M059J (cell line): ENCODE results near the gene NLRX1. TPM values are rescaled to one million over a fixed set of nuclear protein-coding genes. Genes with fewer than 3 reads are reported as not detected.
"Not testable (repeated sequence)": the region's sequence is repeated elsewhere in the genome, so short reads cannot be mapped to it uniquely, and the experiment has no call there.

ENCODE experiments used
- DNase-seq: peaks from one replicate; pipeline ENCODE4 v3.0.0-alpha.2; 2012; ENCODE audit warnings: low read depth
- total RNA-seq: library from RNA; depleted of rRNA; stranded (reverse); fragments of >200 nt; shearing (Covaris generic); gene quantifications from 2 replicates; pipeline ENCODE4 v1.2.3, GENCODE V29; 2014; rRNA removed

Gene NLRX1
- total RNA-seq, 1 experiment from 2014 or later, result 16.8 TPM

- no peak for DNase-seq
Measured at GRCh38 chr11:119207415-119207960, 39.0 kb downstream of the NLRX1 start.

- no peak for DNase-seq
Measured at GRCh38 chr11:119209186-119209585, 40.7 kb downstream of the NLRX1 start.

DNA sequence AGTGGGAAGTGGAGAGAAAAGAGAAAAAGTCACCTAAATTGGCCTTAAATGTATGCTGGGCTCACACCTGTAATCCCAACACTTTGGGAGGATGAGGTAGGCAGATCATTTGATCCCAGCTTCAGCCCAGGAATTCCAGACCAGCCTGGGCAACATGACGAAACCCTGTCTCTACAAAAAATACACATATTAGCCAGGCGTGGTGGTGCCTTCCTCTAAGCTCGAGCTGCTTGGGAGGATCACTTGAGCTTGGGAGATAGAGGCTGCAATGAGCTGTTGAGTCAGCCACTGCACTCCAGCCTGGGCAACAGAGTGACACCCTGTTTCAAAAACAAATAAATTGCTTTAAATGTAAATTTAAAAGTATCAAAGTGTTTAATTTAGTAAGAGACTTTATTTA is 41.5 kb downstream of the NLRX1 start:
- peak; percentile 14 for DNase-seq

DNA sequence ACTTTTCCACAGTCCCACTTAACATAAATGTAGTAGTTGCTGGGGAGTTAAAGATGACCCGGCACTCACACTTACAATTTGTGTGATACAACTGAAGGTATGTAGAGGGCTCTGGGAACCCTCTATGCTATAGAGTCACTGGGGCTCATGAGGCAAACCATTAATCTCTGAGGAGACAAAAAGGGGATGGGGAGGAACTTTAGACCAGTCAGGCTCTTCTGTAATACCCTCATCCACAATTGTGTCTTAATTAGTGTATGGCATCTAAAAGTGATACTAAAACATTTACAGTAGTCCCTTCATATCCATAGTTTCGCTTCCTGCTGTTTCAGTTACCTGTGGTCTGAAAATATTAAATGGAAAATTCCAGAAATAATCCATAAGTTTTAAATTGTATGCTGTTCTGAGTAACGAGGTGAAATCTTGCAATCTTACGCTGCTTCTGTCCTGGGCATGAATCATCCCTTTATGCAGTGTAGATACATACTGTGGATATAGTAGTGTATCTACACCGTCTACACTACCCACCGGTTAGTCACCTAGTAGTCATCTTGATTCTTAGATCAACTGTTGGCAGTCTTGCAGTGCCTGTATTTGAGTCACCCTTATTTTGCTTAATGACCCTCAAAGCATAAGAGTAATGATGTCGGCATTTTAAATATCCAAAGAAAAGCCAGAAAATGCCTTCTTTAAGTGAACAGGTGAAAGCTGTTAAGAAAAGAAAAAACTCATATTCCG is 49.8 kb downstream of the NLRX1 start:
- DNase-seq, result peak; percentile 96

- peak; percentile 56 for DNase-seq
Measured at GRCh38 chr11:119222308-119222707, 53.8 kb downstream of the NLRX1 start.

GRCh38 chr11:119222891-119223290 is 54.4 kb downstream of the NLRX1 start:
- no peak for DNase-seq

GRCh38 chr11:119223856-119224255 is 55.3 kb downstream of the NLRX1 start:
- peak; percentile 60 for DNase-seq

DNA sequence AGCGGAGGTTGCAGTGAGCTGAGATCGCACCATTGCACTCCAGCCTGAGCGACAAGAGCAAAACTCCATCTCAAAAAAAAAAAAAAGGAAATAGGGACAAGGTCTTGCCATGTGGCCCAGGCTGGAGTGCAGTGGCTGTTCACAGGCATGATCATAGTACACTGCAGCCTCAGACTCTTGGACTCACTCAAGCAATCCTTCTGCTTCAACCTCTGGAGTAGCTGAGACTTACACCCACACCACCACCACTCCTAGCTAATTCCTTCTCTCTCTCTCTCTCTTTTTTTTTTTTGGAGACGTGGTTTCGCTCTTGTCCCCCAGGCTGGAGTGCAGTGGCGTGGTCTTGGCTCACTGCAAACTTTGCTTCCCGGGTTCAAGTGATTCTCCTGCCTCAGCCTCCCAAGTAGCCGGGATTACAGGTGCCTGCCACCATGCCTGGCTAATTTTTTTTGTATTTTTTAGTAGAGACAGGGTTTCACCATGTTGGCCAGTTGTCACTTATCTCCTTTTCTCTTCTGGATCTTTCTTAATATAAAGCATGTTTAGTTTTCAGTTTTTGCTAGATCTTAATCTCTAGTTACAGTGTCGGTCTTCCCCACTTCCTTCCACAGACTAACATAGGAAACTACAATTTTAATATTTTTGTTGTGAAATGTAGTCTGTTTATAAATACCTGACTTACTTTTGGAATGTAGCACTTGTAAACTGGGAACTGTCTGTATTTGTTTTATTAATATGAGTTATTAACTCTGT is 60.2 kb downstream of the NLRX1 start:
- not testable (repeated sequence) for DNase-seq

GRCh38 chr11:119229288-119229672 is 60.8 kb downstream of the NLRX1 start:
- DNase-seq, result no peak

DNA sequence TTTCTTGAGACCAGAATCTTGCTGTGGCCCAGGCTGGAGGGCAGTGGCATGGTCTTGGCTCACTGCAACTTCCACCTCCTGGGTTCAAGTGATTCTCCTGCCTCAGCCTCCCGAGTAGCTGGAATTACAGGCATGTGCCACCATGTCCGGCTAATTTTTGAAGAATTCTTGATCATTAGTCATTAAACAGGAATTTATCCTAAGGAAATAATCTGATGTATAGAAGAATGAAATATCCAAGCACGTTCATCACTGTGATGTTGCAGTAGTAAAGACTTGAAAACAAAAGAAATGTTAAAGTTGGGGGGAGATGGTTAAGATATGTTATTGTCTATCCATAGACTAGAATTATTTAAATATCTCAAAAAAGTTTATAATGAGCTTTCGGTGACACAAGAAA is 61.2 kb downstream of the NLRX1 start:
- no peak for DNase-seq

Other genes starting within 250 kb of the NLRX1 start
- gene BCL9L, start 242.8 kb upstream of the NLRX1 start, total RNA-seq, result 15.9 and 27.4 TPM in 2 replicates
- not detected in 2 replicates for gene UPK2, start 212.4 kb upstream of the NLRX1 start, total RNA-seq
- gene FOXR1, start 197.0 kb upstream of the NLRX1 start, total RNA-seq, result not detected in 2 replicates
- gene CENATAC, start 170.6 kb upstream of the NLRX1 start, total RNA-seq, result 12.8 and 16.3 TPM in 2 replicates
- gene RPS25, start 150.4 kb upstream of the NLRX1 start, total RNA-seq, result 1,736 and 1,882 TPM in 2 replicates
- 114 and 143 TPM in 2 replicates for gene TRAPPC4, start 150.0 kb upstream of the NLRX1 start, total RNA-seq
- gene SLC37A4, start 137.8 kb upstream of the NLRX1 start, total RNA-seq, result 26.5 and 29.5 TPM in 2 replicates
- gene HYOU1, start 111.5 kb upstream of the NLRX1 start, total RNA-seq, result 152 and 234 TPM in 2 replicates
- 18.9 and 20.9 TPM in 2 replicates for gene VPS11, start 100.9 kb upstream of the NLRX1 start, total RNA-seq
- 17.2 and 18.5 TPM in 2 replicates for gene HMBS, start 83.8 kb upstream of the NLRX1 start, total RNA-seq
- gene DPAGT1, start 66.9 kb upstream of the NLRX1 start, total RNA-seq, result 42.1 and 50.9 TPM in 2 replicates
- 7.1 and 10.3 TPM in 2 replicates for gene C2CD2L, start 61.4 kb upstream of the NLRX1 start, total RNA-seq
- 10.8 and 20.1 TPM in 2 replicates for gene HINFP, start 47.1 kb upstream of the NLRX1 start, total RNA-seq
- 0.49 TPM in 1 of 2 replicates, not detected in the other for gene ABCG4, start 19.7 kb upstream of the NLRX1 start, total RNA-seq
- not detected in 2 replicates for gene NHERF4, start 16.8 kb downstream of the NLRX1 start, total RNA-seq
- 9.0 and 18.8 TPM in 2 replicates for gene CBL, start 37.6 kb downstream of the NLRX1 start, total RNA-seq
- 353 and 496 TPM in 2 replicates for gene MCAM, start 148.4 kb downstream of the NLRX1 start, total RNA-seq
- gene RNF26, start 165.8 kb downstream of the NLRX1 start, total RNA-seq, result 9.5 and 16.1 TPM in 2 replicates
- 5.9 and 7.7 TPM in 2 replicates for gene C1QTNF5, start 172.2 kb downstream of the NLRX1 start, total RNA-seq
- gene MFRP, start 178.0 kb downstream of the NLRX1 start, total RNA-seq, result not detected in 2 replicates
- gene USP2, start 213.0 kb downstream of the NLRX1 start, total RNA-seq, result 0.67 and 0.81 TPM in 2 replicates